Erythroblast (primary cell): ENCODE data around the gene PSMC5.

ENCODE experiments used
- GATA1 ChIP-seq: IDR thresholded peaks from 2 replicates; pipeline ENCODE4 v1.6.1; 2011; ENCODE audit warnings: low read depth, mild to moderate bottlenecking, control low read depth, low read length, moderate library complexity
- POLR2A ChIP-seq: IDR thresholded peaks from 2 replicates; pipeline ENCODE4 v1.6.1; 2011; ENCODE audit warnings: mild to moderate bottlenecking, low read length

DNA sequence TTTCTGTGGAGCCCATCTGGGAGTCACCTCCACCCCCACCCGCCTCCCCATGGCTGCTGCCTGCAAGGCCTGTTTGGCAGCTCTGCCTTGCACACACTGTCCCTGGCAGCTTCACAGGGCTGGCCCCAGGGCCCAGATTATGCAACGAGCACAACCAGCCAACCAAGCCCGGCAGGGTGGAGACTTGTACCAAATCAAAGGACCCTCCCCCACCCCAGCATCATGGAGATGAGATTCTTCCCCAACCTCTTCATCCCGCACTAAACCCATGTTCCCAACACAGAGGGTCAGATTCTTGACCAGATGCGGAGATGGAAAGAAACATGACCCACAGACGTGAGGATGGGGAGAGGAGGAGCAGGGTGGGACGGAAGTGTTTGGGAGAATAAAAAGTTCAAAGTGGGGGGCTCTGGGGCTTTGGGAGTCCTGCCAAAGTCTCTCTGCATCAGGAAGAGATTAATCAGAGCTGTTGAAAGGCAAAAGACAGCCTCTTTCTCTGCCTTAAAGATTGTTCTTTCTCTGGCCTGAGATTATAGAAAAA lies 11.5 kb downstream of the PSMC5 start:
- TF ChIP-seq POLR2A = no peak
- no peak for TF ChIP-seq GATA1
